22Rv1 (cell line): ENCODE results near the gene HIVEP3.

Experiments
- CTCF ChIP-seq: fragments of 450-650 bp; IDR thresholded peaks from 2 replicates; pipeline ENCODE4 v1.5.1; 2017; ENCODE audit warnings: mild to moderate bottlenecking
- ZFX ChIP-seq: fragments of 450-650 bp; IDR thresholded peaks from 2 replicates; pipeline ENCODE4 v1.6.1; 2017; ENCODE audit warnings: antibody characterized with exemption, borderline replicate concordance

- no peak for TF ChIP-seq CTCF
- no peak for TF ChIP-seq ZFX
Measured at GRCh38 chr1:41819069-41819468, 99.7 kb downstream of the HIVEP3 start.
